IMR-90 (cell line): ENCODE measurements around the gene OSBP2. TPM values are rescaled to one million over a fixed set of nuclear protein-coding genes. Genes with fewer than 3 reads are reported as not detected.

Experiments
- ATAC-seq: fragments of 200-7000 bp; cut with Tn5 transposase; 2 replicates; pipeline ENCODE4 v1.9.1; 2020; ENCODE audit warnings: low read depth, mild to moderate bottlenecking, moderate library complexity
- BruUV-seq: library from RNA; stranded (reverse); fragments of 400-500 nt; replicated peaks from 2 replicates; lab custom pipeline; 2021; lab: Mats Ljungman, UMichigan
- CTCF ChIA-PET: fragments of 300-600 bp; formaldehyde crosslinking; extraction: SDS; loops from one replicate; lab custom pipeline; 2021; ENCODE audit warnings: antibody characterized with exemption; lab: Yijun Ruan, JAX
- POLR2A ChIA-PET: fragments of 300-600 bp; sonication (Branson Sonifier 250); formaldehyde crosslinking; loops from one replicate; lab custom pipeline; 2022; ENCODE audit warnings: antibody characterized with exemption; ENCODE audit not compliant: unreplicated experiment; lab: Charles Lee
- DNase-seq: peaks from one replicate; pipeline ENCODE4 v3.0.0; 2013
- H2AFZ ChIP-seq: replicated peaks from 2 replicates; pipeline ENCODE3; 2013; ENCODE audit warnings: low read length, mild to moderate bottlenecking; ENCODE audit not compliant: poor library complexity
- H2AK5ac ChIP-seq: 2 replicates; pipeline ENCODE4 v1.6.1; 2013; ENCODE audit warnings: low read depth, low read length, inconsistent platforms
- H2AK9ac ChIP-seq: replicated peaks from 2 replicates; pipeline ENCODE3; 2013; ENCODE audit warnings: mild to moderate bottlenecking, low read depth, low read length, moderate library complexity; ENCODE audit not compliant: poor library complexity
- H2BK120ac ChIP-seq: 2 replicates; pipeline ENCODE4 v1.6.1; 2013; ENCODE audit warnings: low read depth, low read length, inconsistent platforms
- H2BK15ac ChIP-seq: 3 replicates; pipeline ENCODE4 v1.6.1; 2013; ENCODE audit warnings: low read depth, low read length, inconsistent platforms
- H2BK20ac ChIP-seq: 2 replicates; pipeline ENCODE4 v1.6.1; 2013; ENCODE audit warnings: low read depth, mild to moderate bottlenecking, inconsistent platforms, low read length, moderate library complexity
- H2BK5ac ChIP-seq: 2 replicates; pipeline ENCODE4 v1.6.1; 2013; ENCODE audit warnings: mild to moderate bottlenecking, low read depth, low read length, inconsistent platforms; ENCODE audit not compliant: poor library complexity, severe bottlenecking
- H3K14ac ChIP-seq: replicated peaks from 2 replicates; pipeline ENCODE4 v1.6.1; 2013; ENCODE audit warnings: low read depth, low read length, inconsistent platforms
- H3K18ac ChIP-seq: 2 replicates; pipeline ENCODE4 v1.6.1; 2013; ENCODE audit warnings: low read depth, low read length, control low read depth
- H3K23ac ChIP-seq: 2 replicates; pipeline ENCODE4 v1.6.1; 2013; ENCODE audit warnings: low read depth, low read length, inconsistent platforms
- H3K27ac ChIP-seq: 2 replicates; pipeline ENCODE4 v1.5.1; 2013; ENCODE audit warnings: mild to moderate bottlenecking, control low read depth, low read length; ENCODE audit not compliant: insufficient read depth
- H3K27me3 ChIP-seq: 2 replicates; pipeline ENCODE4 v1.6.1; 2013; ENCODE audit warnings: low read length; ENCODE audit not compliant: control insufficient read depth, insufficient read depth
- H3K36me3 ChIP-seq: 2 replicates; pipeline ENCODE4 v1.6.1; 2013; ENCODE audit warnings: low read length, mixed read lengths; ENCODE audit not compliant: control insufficient read depth, insufficient read depth
- H3K4ac ChIP-seq: 2 replicates; pipeline ENCODE4 v1.6.1; 2013; ENCODE audit warnings: low read depth, low read length, inconsistent platforms
- H3K4me1 ChIP-seq: 2 replicates; pipeline ENCODE4 v1.6.1; 2013; ENCODE audit warnings: low read length, mixed read lengths; ENCODE audit not compliant: control insufficient read depth, insufficient read depth
- H3K4me2 ChIP-seq: 2 replicates; pipeline ENCODE4 v1.6.1; 2013; ENCODE audit warnings: low read depth, mild to moderate bottlenecking, control low read depth, low read length, moderate library complexity
- H3K4me3 ChIP-seq: 2 replicates; pipeline ENCODE4 v1.5.1; 2013; ENCODE audit warnings: low read depth, mild to moderate bottlenecking, control low read depth, low read length, moderate library complexity; ENCODE audit not compliant: insufficient read depth
- H3K56ac ChIP-seq: 2 replicates; pipeline ENCODE4 v1.6.1; 2013; ENCODE audit warnings: low read length, inconsistent platforms; ENCODE audit not compliant: insufficient read depth; ENCODE audit errors: extremely low read depth
- H3K79me1 ChIP-seq, 2 experiments: 2 replicates each; pipeline ENCODE4 v1.6.1; 2013; ENCODE audit warnings: low read length in 2 of 2, inconsistent platforms in 1 of 2, low read depth in 1 of 2
- H3K9ac ChIP-seq: 2 replicates; pipeline ENCODE4 v1.6.1; 2013; ENCODE audit warnings: low read depth, low read length, control low read depth
- H3K9me1 ChIP-seq: 2 replicates; pipeline ENCODE4 v1.6.1; 2013; ENCODE audit warnings: low read length, inconsistent platforms; ENCODE audit not compliant: insufficient read depth
- H3K9me3 ChIP-seq: 2 replicates; pipeline ENCODE4 v1.6.1; 2013; ENCODE audit warnings: low read length; ENCODE audit not compliant: control insufficient read depth, insufficient read depth
- H4K20me1 ChIP-seq: 2 replicates; pipeline ENCODE4 v1.6.1; 2013; ENCODE audit warnings: low read length, inconsistent platforms; ENCODE audit not compliant: insufficient read depth
- H4K5ac ChIP-seq: 2 replicates; pipeline ENCODE4 v1.6.1; 2013; ENCODE audit warnings: mild to moderate bottlenecking, low read depth, low read length, control low read depth
- H4K8ac ChIP-seq, 2 experiments: 2 replicates each; pipeline ENCODE4 v1.6.1; 2013; ENCODE audit warnings: low read depth in 2 of 2, low read length in 2 of 2, control low read depth in 1 of 2, inconsistent platforms in 1 of 2
- H4K91ac ChIP-seq: 2 replicates; pipeline ENCODE4 v1.6.1; 2013; ENCODE audit warnings: low read depth, low read length, inconsistent platforms; ENCODE audit not compliant: insufficient read depth
- CHD1 ChIP-seq: IDR thresholded peaks from 2 replicates; pipeline ENCODE4 v1.6.1; 2012; ENCODE audit warnings: low read depth, low read length, improper control_type of control experiment
- MAFK ChIP-seq: IDR thresholded peaks from 2 replicates; pipeline ENCODE4 v1.6.1; 2012; ENCODE audit warnings: low read depth, low read length, improper control_type of control experiment
- MAZ ChIP-seq: IDR thresholded peaks from 2 replicates; pipeline ENCODE4 v1.6.1; 2012; ENCODE audit warnings: low read depth, mild to moderate bottlenecking, low read length, improper control_type of control experiment, moderate library complexity, borderline replicate concordance
- MXI1 ChIP-seq: IDR thresholded peaks from 2 replicates; pipeline ENCODE4 v1.6.1; 2012; ENCODE audit warnings: low read depth, mild to moderate bottlenecking, low read length, moderate library complexity, borderline replicate concordance
- NFE2L2 ChIP-seq: fragments of 150-350 bp; IDR thresholded peaks from 2 replicates; pipeline ENCODE4 v1.6.1; 2016; ENCODE audit warnings: low read depth, mild to moderate bottlenecking, low read length
- RAD21 ChIP-seq: IDR thresholded peaks from 2 replicates; pipeline ENCODE4 v1.6.1; 2012; ENCODE audit warnings: low read length, improper control_type of control experiment
- RCOR1 ChIP-seq: IDR thresholded peaks from 2 replicates; pipeline ENCODE4 v1.6.1; 2012; ENCODE audit warnings: mild to moderate bottlenecking, low read length, improper control_type of control experiment; ENCODE audit not compliant: insufficient replicate concordance
- RFX5 ChIP-seq: IDR thresholded peaks from 2 replicates; pipeline ENCODE4 v1.8.0; 2012; ENCODE audit warnings: low read depth, mild to moderate bottlenecking, low read length, moderate library complexity
- SMC3 ChIP-seq: fragments of 150-350 bp; IDR thresholded peaks from 2 replicates; pipeline ENCODE4 v1.6.1; 2016; ENCODE audit warnings: low read depth, mild to moderate bottlenecking, antibody characterized with exemption, low read length, moderate library complexity
- WGBS, 2 experiments: methylation state at CpG; one replicate each; pipeline versions ENCODE4 v1.1.5 to v1.1.7; 2013; ENCODE audit warnings: missing lambda C conversion rate in 2 of 2; ENCODE audit not compliant: insufficient read length in 1 of 2; ENCODE audit errors: extremely low coverage in 2 of 2; 5-methylcytosine and 5-hydroxymethylcytosine counted together
- dilution Hi-C: fragments of 300-500 bp; cut with HindIII; formaldehyde crosslinking; loops from one replicate; pipeline ENCODE4 v1.14.3; 2018; ENCODE audit warnings: low sequenced_read_pairs; ENCODE audit not compliant: unreplicated experiment
- in situ Hi-C: fragments of 300-500 bp; cut with MboI; formaldehyde crosslinking; loops from 3 replicates; pipeline ENCODE4 v1.14.3; 2019; ENCODE audit warnings: low sequenced_read_pairs, inconsistent platforms, mixed read lengths
- intact Hi-C: fragments of 100-400 bp; cut with micrococcal nuclease; formaldehyde crosslinking; loops from 2 replicates; pipeline ENCODE4 v1.10.0; 2022
- polyA plus RNA-seq, 3 experiments: library from polyadenylated mRNA; depleted of rRNA; stranded (reverse); fragments of >200 nt; gene quantifications; 2 replicates each; pipeline ENCODE4 v1.2.3, GENCODE V29; 2012; ENCODE audit warnings: low replicate concordance in 1 of 3
- total RNA-seq: library from RNA; depleted of rRNA; stranded (reverse); fragments of >200 nt; gene quantifications from 2 replicates; pipeline ENCODE4 v1.2.3, GENCODE V29; 2012
- TF ChIP-seq, protein P1 (sequence below): fragments of 150-350 bp; IDR thresholded peaks from 2 replicates; pipeline ENCODE4 v1.6.1; 2016; ENCODE audit warnings: low read depth, mild to moderate bottlenecking, low read length, moderate library complexity, borderline replicate concordance
- TF ChIP-seq, protein P2 (sequence below): conservative IDR thresholded peaks from 2 replicates; pipeline ENCODE4 v1.5.1; 2012; ENCODE audit warnings: mild to moderate bottlenecking, low read depth, low read length, improper control_type of control experiment

Gene OSBP2
- total and polyA plus RNA-seq, 2 of the 4 experiments (the other 2 are of a cell fraction), result 1.8 to 2.2 TPM

DNA sequence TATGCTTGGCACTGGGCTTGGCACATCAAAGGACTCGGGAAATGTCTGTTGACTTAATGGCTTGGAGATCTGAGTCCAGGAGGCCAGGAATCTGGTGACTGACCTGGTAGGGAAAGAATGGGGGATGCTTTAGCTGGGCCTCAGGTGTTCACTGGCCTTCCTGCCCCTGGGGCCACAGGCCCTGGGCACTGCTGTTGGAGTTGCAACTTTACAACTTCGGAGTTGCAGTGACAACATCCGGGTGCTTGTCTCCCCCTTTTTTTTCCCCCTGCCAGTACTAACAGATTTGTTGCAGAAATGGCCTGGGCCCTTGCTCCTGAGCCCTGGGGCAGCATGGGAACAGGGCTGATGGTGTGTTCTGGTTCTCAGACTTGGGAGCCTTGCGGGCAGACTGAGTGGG lies 23.8 kb downstream of the OSBP2 start:
- no peaks in the 10 kb centered on the region for H3K27me3 ChIP-seq
- CTCF ChIA-PET, result no interaction called here
- no peak overlapping the region for H2BK5ac ChIP-seq
- no peak overlapping the region for H3K4me2 ChIP-seq
- H3K27ac ChIP-seq, result no peak overlapping the region
- TF ChIP-seq RCOR1 (no peak), RAD21 (no peak), RFX5 (no peak), MAZ (no peak), SMC3 (no peak), CHD1 (no peak), NFE2L2 (no peak), MXI1 (no peak), MAFK (no peak)
- TF ChIP-seq, protein P1, sequence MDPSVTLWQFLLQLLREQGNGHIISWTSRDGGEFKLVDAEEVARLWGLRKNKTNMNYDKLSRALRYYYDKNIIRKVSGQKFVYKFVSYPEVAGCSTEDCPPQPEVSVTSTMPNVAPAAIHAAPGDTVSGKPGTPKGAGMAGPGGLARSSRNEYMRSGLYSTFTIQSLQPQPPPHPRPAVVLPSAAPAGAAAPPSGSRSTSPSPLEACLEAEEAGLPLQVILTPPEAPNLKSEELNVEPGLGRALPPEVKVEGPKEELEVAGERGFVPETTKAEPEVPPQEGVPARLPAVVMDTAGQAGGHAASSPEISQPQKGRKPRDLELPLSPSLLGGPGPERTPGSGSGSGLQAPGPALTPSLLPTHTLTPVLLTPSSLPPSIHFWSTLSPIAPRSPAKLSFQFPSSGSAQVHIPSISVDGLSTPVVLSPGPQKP, result no peak
- TF ChIP-seq, protein P2, sequence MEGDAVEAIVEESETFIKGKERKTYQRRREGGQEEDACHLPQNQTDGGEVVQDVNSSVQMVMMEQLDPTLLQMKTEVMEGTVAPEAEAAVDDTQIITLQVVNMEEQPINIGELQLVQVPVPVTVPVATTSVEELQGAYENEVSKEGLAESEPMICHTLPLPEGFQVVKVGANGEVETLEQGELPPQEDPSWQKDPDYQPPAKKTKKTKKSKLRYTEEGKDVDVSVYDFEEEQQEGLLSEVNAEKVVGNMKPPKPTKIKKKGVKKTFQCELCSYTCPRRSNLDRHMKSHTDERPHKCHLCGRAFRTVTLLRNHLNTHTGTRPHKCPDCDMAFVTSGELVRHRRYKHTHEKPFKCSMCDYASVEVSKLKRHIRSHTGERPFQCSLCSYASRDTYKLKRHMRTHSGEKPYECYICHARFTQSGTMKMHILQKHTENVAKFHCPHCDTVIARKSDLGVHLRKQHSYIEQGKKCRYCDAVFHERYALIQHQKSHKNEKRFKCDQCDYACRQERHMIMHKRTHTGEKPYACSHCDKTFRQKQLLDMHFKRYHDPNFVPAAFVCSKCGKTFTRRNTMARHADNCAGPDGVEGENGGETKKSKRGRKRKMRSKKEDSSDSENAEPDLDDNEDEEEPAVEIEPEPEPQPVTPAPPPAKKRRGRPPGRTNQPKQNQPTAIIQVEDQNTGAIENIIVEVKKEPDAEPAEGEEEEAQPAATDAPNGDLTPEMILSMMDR, result no peak
- H3K14ac ChIP-seq, result peak overlapping the region; percentile 79; the same call in 1 of the 2 replicates
- no peaks in the 10 kb centered on the region for H3K9me3 ChIP-seq
- 83% methylated on average over 1 of the region's 4 CpGs; no CpG with 5 or more reads in 1 of the 2 experiments for WGBS, 2 experiments
- H3K9me1 ChIP-seq, result peaks cover 9% of the 10 kb centered on the region
- H2AFZ ChIP-seq, result no peak overlapping the region
- dilution Hi-C loops, result no loop called here
- no peaks in the 10 kb centered on the region for H3K79me1 ChIP-seq
- H3K18ac ChIP-seq, result no peak overlapping the region; the same call in 1 of the 2 replicates
- no peak overlapping the region for H2BK15ac ChIP-seq
- no peak overlapping the region; the same call in 1 of the 2 replicates for H3K4ac ChIP-seq
- H3K23ac ChIP-seq, result no peak overlapping the region
- no peak overlapping the region for H2AK9ac ChIP-seq
- H3K56ac ChIP-seq, result no peak overlapping the region
- ATAC-seq, result no peak
- H4K20me1 ChIP-seq, result no peaks in the 10 kb centered on the region
- peak overlapping the region; percentile 86; the same call in 1 of the 2 replicates for H2BK20ac ChIP-seq
- BruUV-seq, result no TSS peak
- POLR2A ChIA-PET, result no interaction called here
- no peak overlapping the region for H3K4me3 ChIP-seq
- in situ Hi-C loops, result no loop called here
- peaks cover 6% of the 10 kb centered on the region for H3K4me1 ChIP-seq
- intact Hi-C loops, result no loop called here
- H4K5ac ChIP-seq, result no peak overlapping the region
- no peak overlapping the region for H3K9ac ChIP-seq
- H3K36me3 ChIP-seq, result no peaks in the 10 kb centered on the region
- H2AK5ac ChIP-seq, result peak overlapping the region; percentile 61
- no peak overlapping the region; a peak in 1 of 4 replicates for H4K8ac ChIP-seq
- no peak for DNase-seq
- H2BK120ac ChIP-seq, result peak overlapping the region; percentile 27; the same call in 1 of the 2 replicates
- H4K91ac ChIP-seq, result no peak overlapping the region
